Gastroesophageal sphincter (tissue), 3 donors: ENCODE measurements around the gene PTCD1.

Experiments used
- CTCF ChIP-seq, 4 experiments: fragments of 200-600 bp in 2 of 4; fragments of 450-650 bp in 2 of 4; sonication (generic) in 1 of 4; IDR thresholded peaks; one replicate each; pipeline ENCODE4 v1.5.1; 2017 to 2019; ENCODE audit warnings: antibody characterized with exemption in 4 of 4, mild to moderate bottlenecking in 2 of 4, moderate library complexity in 2 of 4
- POLR2A ChIP-seq, 2 donors: fragments of 450-650 bp; IDR thresholded peaks; one replicate each; pipeline ENCODE4 v1.6.1; 2017; ENCODE audit warnings: antibody characterized with exemption in 2 of 2, mild to moderate bottlenecking in 2 of 2, moderate library complexity in 1 of 2
- POLR2AphosphoS5 ChIP-seq: sonication (generic); formaldehyde crosslinking; IDR thresholded peaks from one replicate; pipeline ENCODE4 v1.6.1; 2017; ENCODE audit warnings: antibody characterized with exemption

DNA sequence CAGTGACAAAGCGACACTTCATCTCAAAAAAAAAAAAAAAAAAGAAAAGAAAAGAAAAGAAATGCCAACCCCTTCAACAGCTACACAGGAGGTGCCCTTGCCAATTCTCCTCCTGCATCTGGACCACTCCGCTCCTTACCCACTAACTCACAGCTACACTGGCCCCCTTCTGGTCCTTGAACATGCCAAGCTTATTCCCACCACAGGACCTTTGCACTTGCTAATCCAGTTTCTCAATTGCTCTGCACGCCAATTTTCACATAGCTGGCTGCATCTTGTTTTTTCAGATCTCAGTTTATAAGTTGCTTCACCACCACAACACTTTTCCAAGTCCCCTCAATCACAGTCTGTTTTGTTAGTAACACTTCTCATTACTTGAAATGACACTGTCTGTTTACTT lies 35.7 kb downstream of the PTCD1 start:
- TF ChIP-seq POLR2AphosphoS5 (no peak), CTCF (IDR thresholded peaks at IDR 0.05) (no peak), POLR2A (IDR thresholded peaks at IDR 0.05) (no peak)
